ENCODE results near the gene APOD. TPM values are rescaled to one million over a fixed set of nuclear protein-coding genes. Genes with fewer than 3 reads are reported as not detected.
"Not testable (repeated sequence)": the region's sequence is repeated elsewhere in the genome, so short reads cannot be mapped to it uniquely, and the experiment has no call there.

The APOD gene
- total and polyA plus RNA-seq, 2 of the 8 experiments (the other 6 are each of a cell fraction or from before 2014, with no cell fraction given): not detected

DNA sequence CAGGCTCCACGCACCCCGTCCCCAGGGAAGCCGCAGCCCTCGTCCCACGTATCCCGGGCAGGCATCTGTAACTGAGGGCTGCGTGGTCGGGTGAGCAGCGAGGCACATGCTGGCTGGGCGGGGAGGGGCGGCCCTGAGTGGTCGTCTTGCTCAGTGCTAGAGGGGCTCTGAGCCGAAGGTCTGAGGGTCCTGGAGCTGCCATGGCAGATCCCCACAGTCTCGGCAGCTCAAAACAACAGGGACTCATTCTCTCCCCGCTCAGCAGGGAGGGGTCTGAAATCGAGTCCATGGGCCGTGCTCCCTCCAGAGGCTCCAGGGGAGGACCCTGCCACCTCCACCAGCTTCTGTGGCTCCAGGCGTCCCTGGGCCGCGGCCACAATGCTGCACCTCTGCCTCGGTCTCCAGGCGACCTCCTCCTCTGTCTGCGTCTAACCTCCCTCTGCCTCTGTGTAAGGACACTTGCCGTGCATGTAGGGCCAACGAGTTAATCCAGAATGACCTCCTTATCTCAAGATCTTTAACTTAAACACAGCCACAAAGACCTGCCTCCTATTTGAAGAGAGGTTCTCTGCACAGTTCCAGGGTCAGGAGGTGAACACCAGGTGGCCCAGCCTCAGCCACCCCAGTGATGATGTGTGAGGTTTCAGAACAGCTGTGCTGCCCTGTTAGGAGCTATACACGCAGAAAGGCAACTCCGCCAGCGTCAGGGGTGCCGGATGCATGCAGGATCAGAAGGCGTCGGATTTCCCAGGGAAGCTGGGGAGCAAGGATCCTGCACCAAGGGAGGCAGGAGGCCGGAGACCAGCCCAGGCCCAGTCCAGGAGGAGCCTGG is 46.6 kb upstream of the APOD start:
- H3K4ac ChIP-seq (replicated peaks; ENCODE audit: insufficient read length, low read depth, low read length); H3K27me3 ChIP-seq (replicated peaks in 1 of 4; ENCODE audit: control insufficient read depth in 3 of 4, extremely low read depth in 1 of 4, insufficient read depth in 3 of 4, low read length in 3 of 4); H3K56ac ChIP-seq (replicated peaks; ENCODE audit: insufficient read length, low read depth, low read length); CTCF ChIA-PET (ENCODE audit: partially characterized antibody); DNase-seq (ENCODE audit: low read depth in 1 of 2, low spot score in 2 of 2); H2AFZ ChIP-seq (ENCODE audit: low read length); H2BK20ac ChIP-seq (ENCODE audit: low read length); H3K36me3 ChIP-seq (ENCODE audit: control insufficient read depth in 2 of 4, insufficient read depth in 4 of 4, low read length in 3 of 4); H3K79me1 ChIP-seq (ENCODE audit: low read depth, low read length); H3K27ac ChIP-seq (ENCODE audit: low read depth, low read length); H4K5ac ChIP-seq (ENCODE audit: insufficient read length, low read depth, low read length); FAIRE-seq; H2BK12ac ChIP-seq (ENCODE audit: low read depth, low read length); H2BK120ac ChIP-seq (replicated peaks; ENCODE audit: low read depth, low read length); H2BK5ac ChIP-seq (ENCODE audit: low read depth, low read length); POLR2A ChIA-PET (ENCODE audit: partially characterized antibody); H3K4me1 ChIP-seq (replicated peaks in 1 of 4; ENCODE audit: control insufficient read depth in 3 of 4, insufficient read depth in 4 of 4, low read length in 3 of 4); H2BK15ac ChIP-seq (ENCODE audit: low read length); H4K20me1 ChIP-seq (replicated peaks in 1 of 2; ENCODE audit: control insufficient read depth in 1 of 2, insufficient read depth in 2 of 2, low read length in 2 of 2); H3K14ac ChIP-seq (ENCODE audit: insufficient read length); H2AK5ac ChIP-seq (ENCODE audit: low read depth, low read length); H3K23me2 ChIP-seq (ENCODE audit: low read depth, low read length); H3K4me3 ChIP-seq (ENCODE audit: extremely low read depth in 1 of 4, insufficient read depth in 2 of 4, low read depth in 3 of 4, low read length in 4 of 4); H3K9me3 ChIP-seq (ENCODE audit: insufficient read depth in 2 of 2, low read depth in 1 of 2, low read length in 1 of 2); H3K18ac ChIP-seq (ENCODE audit: extremely low read depth, low read length); H3K23ac ChIP-seq (ENCODE audit: insufficient read length); H3K9ac ChIP-seq (replicated peaks in 1 of 4; ENCODE audit: extremely low read depth in 1 of 4, low read depth in 3 of 4, low read length in 3 of 4); H4K91ac ChIP-seq (replicated peaks; ENCODE audit: insufficient read length, low read length); H4K8ac ChIP-seq (ENCODE audit: extremely low read depth, insufficient read depth, low read length); H3K4me2 ChIP-seq (ENCODE audit: insufficient read depth in 1 of 2, low read depth in 2 of 2, low read length in 2 of 2); H3K79me2 ChIP-seq (ENCODE audit: control insufficient read depth in 1 of 2, insufficient read depth in 2 of 2, low read length in 2 of 2): not testable (repeated sequence)
- 89% methylated on average over 5 of the region's 32 CpGs; no CpG with 5 or more reads in 1 of the 2 experiments for WGBS, 2 experiments (ENCODE audit: extremely low coverage in 1 of 2, insufficient coverage in 1 of 2, insufficient read length in 1 of 2, insufficient replicate concordance in 2 of 2, low coverage in 1 of 2, low lambda C conversion rate in 2 of 2, missing lambda C conversion rate in 1 of 2)

DNA sequence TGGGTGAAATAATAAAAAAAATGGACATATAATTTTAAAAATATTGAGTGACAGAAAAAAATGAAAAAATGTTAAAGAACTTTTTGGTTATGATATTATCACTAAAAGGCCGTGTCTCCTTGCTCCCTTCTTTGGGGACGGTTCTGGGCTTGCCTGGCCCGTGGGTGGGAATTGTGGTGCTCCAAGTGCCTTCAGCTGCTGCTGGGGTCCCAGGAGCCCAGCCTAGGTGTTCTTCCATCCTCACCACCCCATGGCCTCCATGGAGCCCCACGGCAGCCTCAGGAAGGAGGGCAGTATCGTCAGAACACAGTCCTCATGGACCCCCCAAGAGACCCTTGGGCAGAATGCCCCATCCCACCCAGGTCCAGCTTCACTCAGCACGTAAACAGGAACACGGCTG is 45.9 kb upstream of the APOD start:
- H2AFZ ChIP-seq (ENCODE audit: low read length); H3K23ac ChIP-seq (ENCODE audit: insufficient read length); DNase-seq (ENCODE audit: low read depth in 1 of 2, low spot score in 2 of 2); H3K9ac ChIP-seq (replicated peaks in 1 of 4; ENCODE audit: extremely low read depth in 1 of 4, low read depth in 3 of 4, low read length in 3 of 4); H2BK5ac ChIP-seq (ENCODE audit: low read depth, low read length); H4K8ac ChIP-seq (ENCODE audit: extremely low read depth, insufficient read depth, low read length); FAIRE-seq; H3K4me2 ChIP-seq (ENCODE audit: insufficient read depth in 1 of 2, low read depth in 2 of 2, low read length in 2 of 2); CTCF ChIA-PET (ENCODE audit: partially characterized antibody); H3K9me3 ChIP-seq (ENCODE audit: insufficient read depth in 2 of 2, low read depth in 1 of 2, low read length in 1 of 2); H2AK5ac ChIP-seq (ENCODE audit: low read depth, low read length); H2BK120ac ChIP-seq (replicated peaks; ENCODE audit: low read depth, low read length); H4K20me1 ChIP-seq (replicated peaks in 1 of 2; ENCODE audit: control insufficient read depth in 1 of 2, insufficient read depth in 2 of 2, low read length in 2 of 2); POLR2A ChIA-PET (ENCODE audit: partially characterized antibody); H3K4ac ChIP-seq (replicated peaks; ENCODE audit: insufficient read length, low read depth, low read length); H3K23me2 ChIP-seq (ENCODE audit: low read depth, low read length); H3K56ac ChIP-seq (replicated peaks; ENCODE audit: insufficient read length, low read depth, low read length); H3K18ac ChIP-seq (ENCODE audit: extremely low read depth, low read length); H3K27me3 ChIP-seq (replicated peaks in 1 of 4; ENCODE audit: control insufficient read depth in 3 of 4, extremely low read depth in 1 of 4, insufficient read depth in 3 of 4, low read length in 3 of 4); H3K79me1 ChIP-seq (ENCODE audit: low read depth, low read length); H4K91ac ChIP-seq (replicated peaks; ENCODE audit: insufficient read length, low read length); H3K14ac ChIP-seq (ENCODE audit: insufficient read length); H4K5ac ChIP-seq (ENCODE audit: insufficient read length, low read depth, low read length); H3K36me3 ChIP-seq (ENCODE audit: control insufficient read depth in 2 of 4, insufficient read depth in 4 of 4, low read length in 3 of 4); H3K4me1 ChIP-seq (replicated peaks in 1 of 4; ENCODE audit: control insufficient read depth in 3 of 4, insufficient read depth in 4 of 4, low read length in 3 of 4); H3K27ac ChIP-seq (ENCODE audit: low read depth, low read length); H3K79me2 ChIP-seq (ENCODE audit: control insufficient read depth in 1 of 2, insufficient read depth in 2 of 2, low read length in 2 of 2); H2BK15ac ChIP-seq (ENCODE audit: low read length); H2BK12ac ChIP-seq (ENCODE audit: low read depth, low read length); H2BK20ac ChIP-seq (ENCODE audit: low read length); H3K4me3 ChIP-seq (ENCODE audit: extremely low read depth in 1 of 4, insufficient read depth in 2 of 4, low read depth in 3 of 4, low read length in 4 of 4): not testable (repeated sequence)
- 100% methylated on average over 4 of the region's 7 CpGs; no CpG with 5 or more reads in 1 of the 2 experiments for WGBS, 2 experiments (ENCODE audit: extremely low coverage in 1 of 2, insufficient coverage in 1 of 2, insufficient read length in 1 of 2, insufficient replicate concordance in 2 of 2, low coverage in 1 of 2, low lambda C conversion rate in 2 of 2, missing lambda C conversion rate in 1 of 2)
